HG03432 (cell line): ENCODE data around the gene RHOD.

Source experiments
- ATAC-seq: cut with Tn5 transposase; IDR thresholded peaks from one replicate; pipeline ENCODE4 v1.9.1; 2021; ENCODE audit warnings: mild to moderate bottlenecking, moderate library complexity; ENCODE audit not compliant: unreplicated experiment

The RHOD gene

GRCh38 chr11:67031791-67032561 lies 24.7 kb upstream of the RHOD start:
- ATAC-seq, result no peak

- ATAC-seq, result no peak
Observed at GRCh38 chr11:67032830-67033551, 23.7 kb upstream of the RHOD start.

- no peak for ATAC-seq
Observed at GRCh38 chr11:67033661-67034166, 22.9 kb upstream of the RHOD start.

- no peak for ATAC-seq
Observed at GRCh38 chr11:67034350-67034749, 22.3 kb upstream of the RHOD start.

GRCh38 chr11:67040147-67040546 lies 16.5 kb upstream of the RHOD start:
- no peak for ATAC-seq

- ATAC-seq, result no peak
Observed at GRCh38 chr11:67041602-67042001, 15.0 kb upstream of the RHOD start.

GRCh38 chr11:67043572-67044349 lies 12.9 kb upstream of the RHOD start:
- no peak for ATAC-seq

GRCh38 chr11:67044496-67044895 lies 12.2 kb upstream of the RHOD start:
- ATAC-seq, result no peak

GRCh38 chr11:67045314-67045713 lies 11.3 kb upstream of the RHOD start:
- ATAC-seq, result no peak

- no peak for ATAC-seq
Observed at GRCh38 chr11:67048515-67049130, 8.0 kb upstream of the RHOD start.

GRCh38 chr11:67050139-67050538 lies 6.5 kb upstream of the RHOD start:
- ATAC-seq, result no peak

GRCh38 chr11:67051180-67051893 lies 5.3 kb upstream of the RHOD start:
- no peak for ATAC-seq

- no peak for ATAC-seq
Observed at GRCh38 chr11:67051945-67052488, 4.6 kb upstream of the RHOD start.

- no peak for ATAC-seq
Observed at GRCh38 chr11:67052891-67053290, 3.8 kb upstream of the RHOD start.

GRCh38 chr11:67053896-67054329 lies 2.7 kb upstream of the RHOD start:
- no peak for ATAC-seq

- ATAC-seq, result no peak
Observed at GRCh38 chr11:67054346-67054835, 2.3 kb upstream of the RHOD start.

- no peak for ATAC-seq
Observed at GRCh38 chr11:67054836-67055523, 1.7 kb upstream of the RHOD start.

GRCh38 chr11:67055812-67056211 lies 835 bp upstream of the RHOD start:
- ATAC-seq, result no peak

- ATAC-seq, result no peak
Observed at GRCh38 chr11:67057205-67057672, 592 bp downstream of the RHOD start.
